Panc1 (cell line): Measurements from ENCODE around the gene CCNB1IP1. TPM values are rescaled to one million over a fixed set of nuclear protein-coding genes. Genes with fewer than 3 reads are reported as not detected.
A peak's percentile ranks its signal among the peaks of the same experiment; 100 is the strongest.

Source experiments
- ATAC-seq: fragments of 200-7000 bp; cut with Tn5 transposase; 2 replicates; pipeline ENCODE4 v1.9.1; 2020; ENCODE audit warnings: mild to moderate bottlenecking, moderate library complexity
- Bru-seq: library from RNA; stranded (reverse); fragments of 400-500 nt; gene quantifications from one replicate; lab custom pipeline; 2021; lab: Mats Ljungman, UMichigan
- BruChase-seq, 2 experiments: library from RNA; stranded (reverse); fragments of 400-500 nt; gene quantifications; one replicate each; lab custom pipeline; 2021; lab: Mats Ljungman, UMichigan
- BruUV-seq: library from RNA; stranded (reverse); fragments of 400-500 nt; replicated peaks from 2 replicates; lab custom pipeline; 2021; lab: Mats Ljungman, UMichigan
- CTCF ChIA-PET: fragments of 300-600 bp; sonication (Branson Sonifier 250); formaldehyde crosslinking; loops from one replicate; lab custom pipeline; 2022; ENCODE audit warnings: antibody characterized with exemption; lab: Charles Lee
- POLR2A ChIA-PET: fragments of 300-600 bp; sonication (Branson Sonifier 250); formaldehyde crosslinking; loops from one replicate; lab custom pipeline; 2022; ENCODE audit warnings: antibody characterized with exemption; lab: Charles Lee
- DNase-seq: peaks from one replicate; pipeline ENCODE4 v3.0.0-alpha.2; 2010; ENCODE audit warnings: low read depth, low spot score
- H3K27ac ChIP-seq: 2 replicates; pipeline ENCODE4 v1.5.1; 2011; ENCODE audit warnings: mild to moderate bottlenecking, low read length, inconsistent platforms
- H3K27me3 ChIP-seq: fragments of 200-500 bp; sonication (Bioruptor generic); 2 replicates; pipeline ENCODE4 v1.6.0; 2014; ENCODE audit warnings: low read length, inconsistent platforms; ENCODE audit not compliant: control insufficient read depth, insufficient read depth
- H3K36me3 ChIP-seq: fragments of 200-500 bp; sonication (Bioruptor generic); 2 replicates; pipeline ENCODE4 v1.5.1; 2014; ENCODE audit warnings: inconsistent platforms, mild to moderate bottlenecking, low read length, moderate library complexity; ENCODE audit not compliant: control insufficient read depth, insufficient read depth
- H3K4me1 ChIP-seq: 2 replicates; pipeline ENCODE4 v1.5.1; 2011; ENCODE audit warnings: inconsistent platforms, mild to moderate bottlenecking, low read length, moderate library complexity; ENCODE audit not compliant: control insufficient read depth, insufficient read depth
- H3K4me3 ChIP-seq, 2 experiments: 2 replicates each; pipeline ENCODE4 v1.5.1; 2011 to 2012; ENCODE audit warnings: low read depth in 2 of 2, low read length in 2 of 2, mild to moderate bottlenecking in 2 of 2, inconsistent platforms in 1 of 2, moderate library complexity in 1 of 2
- H3K9me3 ChIP-seq: fragments of 200-500 bp; sonication (Bioruptor generic); 2 replicates; pipeline ENCODE4 v1.5.1; 2014; ENCODE audit warnings: low read depth, mild to moderate bottlenecking, inconsistent platforms, low read length, moderate library complexity; ENCODE audit not compliant: control insufficient read depth, insufficient read depth
- POLR2AphosphoS5 ChIP-seq: IDR thresholded peaks from 2 replicates; pipeline ENCODE4 v1.6.1; 2012; ENCODE audit warnings: mild to moderate bottlenecking, low read depth, low read length, moderate library complexity
- REST ChIP-seq, 2 experiments: IDR thresholded peaks; 2 replicates each; pipeline ENCODE4 v1.6.1; 2011 to 2012; ENCODE audit warnings: low read depth in 2 of 2, control low read depth in 1 of 2, low read length in 1 of 2, mild to moderate bottlenecking in 1 of 2, moderate library complexity in 1 of 2; ENCODE audit not compliant: insufficient read depth in 1 of 2
- SIN3A ChIP-seq: IDR thresholded peaks from 2 replicates; pipeline ENCODE4 v1.6.1; 2012; ENCODE audit warnings: low read depth, mild to moderate bottlenecking, low read length, moderate library complexity, borderline replicate concordance; ENCODE audit not compliant: insufficient read depth
- TCF7L2 ChIP-seq: IDR thresholded peaks from 2 replicates; pipeline ENCODE4 v1.6.1; 2011; ENCODE audit warnings: mild to moderate bottlenecking, low read depth, low read length, inconsistent platforms
- in situ Hi-C: cut with HindIII; loops from 2 replicates; pipeline ENCODE4 v1.10.0; 2016; ENCODE audit warnings: low sequenced_read_pairs, low pct_unique_long_range_greater_than_20kb
- intact Hi-C: fragments of 100-400 bp; cut with micrococcal nuclease; formaldehyde crosslinking; loops from one replicate; pipeline ENCODE4 v1.10.0; 2022; ENCODE audit not compliant: unreplicated experiment
- long read RNA-seq: library from polyadenylated mRNA; unstranded; transcript quantifications from one replicate; pipeline ENCODE4 v2.0.0, GENCODE V29; 2021; ENCODE audit not compliant: unreplicated experiment
- polyA plus RNA-seq: library from polyadenylated mRNA; unstranded; fragments of >200 nt; gene quantifications from one replicate; pipeline ENCODE4 v1.2.1, GENCODE V29; 2012; ENCODE audit warnings: missing spikeins; ENCODE audit not compliant: insufficient read length
- total RNA-seq: library from RNA; stranded (reverse); gene quantifications from one replicate; pipeline ENCODE4 v1.2.1, GENCODE V29; 2021; ENCODE audit not compliant: unreplicated experiment
- TF ChIP-seq, protein P1 (sequence below): fragments of 450-650 bp; IDR thresholded peaks from 2 replicates; pipeline ENCODE4 v1.5.1; 2017; ENCODE audit warnings: mild to moderate bottlenecking

CCNB1IP1 gene, protein sequence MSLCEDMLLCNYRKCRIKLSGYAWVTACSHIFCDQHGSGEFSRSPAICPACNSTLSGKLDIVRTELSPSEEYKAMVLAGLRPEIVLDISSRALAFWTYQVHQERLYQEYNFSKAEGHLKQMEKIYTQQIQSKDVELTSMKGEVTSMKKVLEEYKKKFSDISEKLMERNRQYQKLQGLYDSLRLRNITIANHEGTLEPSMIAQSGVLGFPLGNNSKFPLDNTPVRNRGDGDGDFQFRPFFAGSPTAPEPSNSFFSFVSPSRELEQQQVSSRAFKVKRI
- total RNA-seq (20.3 TPM), Bru-seq, nascent RNA (percentile 89 among the genes with signal in this experiment), BruChase-seq, experiment 1, labeled RNA remaining after a 2-hour chase (percentile 72 among the genes with signal in this experiment), BruChase-seq, experiment 2, labeled RNA remaining after a 6-hour chase (percentile 74 among the genes with signal in this experiment)
- polyA plus RNA-seq = 15.8 TPM
- long read RNA-seq, transcript CCNB1IP1-202 (7 exons, 1,479 nt) = major isoform, 5 of 15 reads
- long read RNA-seq, partial matches to known transcripts = 2 of 15 reads
- long read RNA-seq, other reads (novel, unspliced or antisense) = 8 of 15 reads

DNA sequence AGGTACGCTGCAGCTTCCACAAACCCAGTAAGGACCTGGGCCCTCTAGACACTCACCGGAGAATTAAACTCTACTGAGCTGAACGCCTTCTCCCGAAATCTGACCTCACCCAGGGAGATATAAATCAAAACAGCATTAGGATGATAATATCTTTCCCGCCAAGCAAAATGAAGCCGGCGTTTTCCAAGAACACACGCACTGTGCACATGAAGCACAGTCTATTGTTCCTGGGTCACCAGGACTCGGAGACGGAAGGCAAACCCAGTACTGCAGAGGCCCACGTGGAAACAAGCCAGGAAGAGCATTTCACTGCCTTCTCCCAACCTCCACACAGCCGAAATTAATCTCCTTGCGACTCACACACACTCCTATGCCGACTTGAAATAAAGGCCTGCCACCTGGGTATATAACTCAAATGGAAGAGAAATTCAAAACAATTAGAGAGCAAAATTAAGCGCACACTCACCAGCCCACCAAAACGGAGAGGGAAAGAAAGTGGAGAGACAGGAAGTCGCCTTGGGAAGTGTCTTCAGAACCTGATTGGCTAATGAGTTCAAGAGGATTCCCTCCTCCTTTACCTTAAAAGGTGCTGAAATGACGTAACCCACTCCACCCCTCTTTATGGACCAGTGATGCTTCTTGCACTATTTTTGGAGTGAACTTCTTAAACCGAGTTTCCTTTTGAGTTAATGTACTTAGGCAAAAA, at the start of gene CCNB1IP1:
Gene CCNB1IP1, minus strand, starts transcription at position 492 of the 706 bp plus-strand sequence. CDS start 16,756 bp downstream, outside the sequence.
- Histone ChIP-seq H3K27ac (peak within 1 kb of the TSS; percentile 89), H3K36me3 (peaks cover 9% of the 10 kb centered on the region), H3K27me3 (no peaks in the 10 kb centered on the region), H3K9me3 (no peaks in the 10 kb centered on the region), H3K4me3 (peak within 1 kb of the TSS; percentile 77 to 85), H3K4me1 (peaks cover 6% of the 10 kb centered on the region)
- in situ Hi-C loops = no loop called here
- intact Hi-C loops = no loop called here
- ATAC-seq = peak; percentile 99
- ChIA-PET POLR2A (interaction anchor here (0.7 to 2.3 kb wide), 2 partner anchors 10 to 16 kb away, joined by 3 to 17 read pairs; partner anchors contain the start of gene PARP2), CTCF (interaction anchor here (0.6 to 1.4 kb wide), 2 partner anchors 358 to 734 kb away, joined by 3 to 4 read pairs; no protein-coding TSS in a partner anchor)
- TSS peak; percentile 96 for BruUV-seq
- TF ChIP-seq REST (IDR thresholded peaks at IDR 0.05; ENCODE audit: insufficient read depth in 1 of 2, low read depth in 2 of 2, low read length in 1 of 2) = no peak
- TF ChIP-seq POLR2AphosphoS5 = peak; percentile 70; the same call in 1 of the 2 replicates
- peak; percentile 64 for DNase-seq

- BruUV-seq = no TSS peak
- POLR2A ChIA-PET = no interaction called here
- peaks cover 4% of the 10 kb centered on the region for H3K36me3 ChIP-seq
- H3K27me3 ChIP-seq = no peaks in the 10 kb centered on the region
- H3K4me1 ChIP-seq = no peaks in the 10 kb centered on the region
- H3K9me3 ChIP-seq = no peaks in the 10 kb centered on the region
- H3K27ac ChIP-seq = no peak overlapping the region
- in situ Hi-C loops (no loop called here), intact Hi-C loops (no loop called here)
- CTCF ChIA-PET = no interaction called here
- no peak for TF ChIP-seq REST (IDR thresholded peaks at IDR 0.05; ENCODE audit: insufficient read depth in 1 of 2, low read depth in 2 of 2, low read length in 1 of 2)
- no peak for TF ChIP-seq TCF7L2
- TF ChIP-seq POLR2AphosphoS5 = no peak
- TF ChIP-seq SIN3A = no peak
- TF ChIP-seq, protein P1, sequence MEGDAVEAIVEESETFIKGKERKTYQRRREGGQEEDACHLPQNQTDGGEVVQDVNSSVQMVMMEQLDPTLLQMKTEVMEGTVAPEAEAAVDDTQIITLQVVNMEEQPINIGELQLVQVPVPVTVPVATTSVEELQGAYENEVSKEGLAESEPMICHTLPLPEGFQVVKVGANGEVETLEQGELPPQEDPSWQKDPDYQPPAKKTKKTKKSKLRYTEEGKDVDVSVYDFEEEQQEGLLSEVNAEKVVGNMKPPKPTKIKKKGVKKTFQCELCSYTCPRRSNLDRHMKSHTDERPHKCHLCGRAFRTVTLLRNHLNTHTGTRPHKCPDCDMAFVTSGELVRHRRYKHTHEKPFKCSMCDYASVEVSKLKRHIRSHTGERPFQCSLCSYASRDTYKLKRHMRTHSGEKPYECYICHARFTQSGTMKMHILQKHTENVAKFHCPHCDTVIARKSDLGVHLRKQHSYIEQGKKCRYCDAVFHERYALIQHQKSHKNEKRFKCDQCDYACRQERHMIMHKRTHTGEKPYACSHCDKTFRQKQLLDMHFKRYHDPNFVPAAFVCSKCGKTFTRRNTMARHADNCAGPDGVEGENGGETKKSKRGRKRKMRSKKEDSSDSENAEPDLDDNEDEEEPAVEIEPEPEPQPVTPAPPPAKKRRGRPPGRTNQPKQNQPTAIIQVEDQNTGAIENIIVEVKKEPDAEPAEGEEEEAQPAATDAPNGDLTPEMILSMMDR = no peak
- H3K4me3 ChIP-seq = no peak overlapping the region
- DNase-seq (no peak), ATAC-seq (no peak)
Observed at GRCh38 chr14:20382526-20382925, 49.4 kb upstream of the CCNB1IP1 start.
